PC-9 (cell line): ENCODE results near the gene TRIM6. TPM values are rescaled to one million over a fixed set of nuclear protein-coding genes. Genes with fewer than 3 reads are reported as not detected.

Experiments used
- BruUV-seq: library from RNA; stranded (reverse); fragments of 400-500 nt; replicated peaks from 2 replicates; lab custom pipeline; 2021; lab: Mats Ljungman, UMichigan
- CTCF ChIA-PET: fragments of 300-600 bp; sonication (Branson Sonifier 250); formaldehyde crosslinking; loops from one replicate; lab custom pipeline; 2022; ENCODE audit warnings: antibody characterized with exemption; lab: Charles Lee
- POLR2A ChIA-PET: fragments of 300-600 bp; sonication (Branson Sonifier 250); formaldehyde crosslinking; loops from one replicate; lab custom pipeline; 2022; ENCODE audit warnings: antibody characterized with exemption; ENCODE audit not compliant: unreplicated experiment; lab: Charles Lee
- DNase-seq, 2 experiments: peaks; one replicate each; pipeline versions ENCODE4 v3.0.0 to v3.0.0-alpha.2; 2015 to 2022; ENCODE audit warnings: mixed read lengths in 1 of 2
- H2AFZ ChIP-seq: fragments of 200-600 bp; sonication (generic); 2 replicates; pipeline ENCODE4 v1.8.1; 2017; ENCODE audit warnings: antibody characterized with exemption
- H3F3A ChIP-seq: fragments of 200-600 bp; sonication (generic); 2 replicates; pipeline ENCODE4 v1.8.1; 2017; ENCODE audit warnings: antibody characterized with exemption, mild to moderate bottlenecking, low read depth; ENCODE audit not compliant: insufficient read depth
- H3K27ac ChIP-seq: fragments of 200-600 bp; sonication (generic); 2 replicates; pipeline ENCODE4 v1.6.1; 2016; ENCODE audit warnings: mixed run types
- H3K27me3 ChIP-seq: fragments of 200-600 bp; sonication (generic); 2 replicates; pipeline ENCODE4 v1.6.1; 2016; ENCODE audit warnings: low read depth, mixed run types; ENCODE audit not compliant: insufficient read depth
- H3K36me3 ChIP-seq: fragments of 200-600 bp; sonication (generic); 2 replicates; pipeline ENCODE4 v1.6.1; 2016; ENCODE audit warnings: low read depth, mixed run types
- H3K4me1 ChIP-seq: fragments of 200-600 bp; sonication (generic); replicated peaks from 2 replicates; pipeline ENCODE4 v1.6.1; 2016; ENCODE audit warnings: mixed run types; ENCODE audit not compliant: insufficient read depth
- H3K4me2 ChIP-seq: fragments of 200-600 bp; sonication (generic); 2 replicates; pipeline ENCODE4 v1.6.1; 2017; ENCODE audit warnings: mixed run types
- H3K4me3 ChIP-seq: fragments of 200-600 bp; sonication (generic); 2 replicates; pipeline ENCODE4 v1.6.1; 2016; ENCODE audit warnings: mixed run types
- H3K79me2 ChIP-seq: fragments of 200-600 bp; sonication (generic); 2 replicates; pipeline ENCODE4 v1.6.1; 2017; ENCODE audit warnings: low read depth, mixed run types
- H3K9me2 ChIP-seq: fragments of 200-600 bp; sonication (generic); 2 replicates; pipeline ENCODE4 v1.8.1; 2017; ENCODE audit warnings: mild to moderate bottlenecking; ENCODE audit not compliant: insufficient read depth
- H3K9me3 ChIP-seq: fragments of 200-600 bp; sonication (generic); 2 replicates; pipeline ENCODE4 v1.8.1; 2016; ENCODE audit warnings: low read depth; ENCODE audit not compliant: insufficient read depth
- H4K20me1 ChIP-seq: fragments of 200-600 bp; sonication (generic); 2 replicates; pipeline ENCODE4 v1.8.1; 2017; ENCODE audit not compliant: insufficient read depth
- EZH2 ChIP-seq: fragments of 200-600 bp; sonication (generic); IDR thresholded peaks from 2 replicates; pipeline ENCODE4 v1.8.0; 2017; ENCODE audit warnings: antibody characterized with exemption, low read depth
- intact Hi-C: fragments of 100-400 bp; cut with micrococcal nuclease; formaldehyde crosslinking; loops from one replicate; pipeline ENCODE4 v1.10.0; 2022; ENCODE audit not compliant: unreplicated experiment
- total RNA-seq: library from RNA; stranded (reverse); gene quantifications from 2 replicates; pipeline ENCODE4 v1.2.3, GENCODE V29; 2021
- TF ChIP-seq, protein P1 (sequence below): fragments of 200-600 bp; sonication (generic); conservative IDR thresholded peaks from 2 replicates; pipeline ENCODE4 v1.6.1; 2017; ENCODE audit warnings: mixed run types, antibody characterized with exemption, mild to moderate bottlenecking, moderate library complexity

The TRIM6 gene
- total RNA-seq, 1 experiment from 2014 or later = 3.9 TPM

DNA sequence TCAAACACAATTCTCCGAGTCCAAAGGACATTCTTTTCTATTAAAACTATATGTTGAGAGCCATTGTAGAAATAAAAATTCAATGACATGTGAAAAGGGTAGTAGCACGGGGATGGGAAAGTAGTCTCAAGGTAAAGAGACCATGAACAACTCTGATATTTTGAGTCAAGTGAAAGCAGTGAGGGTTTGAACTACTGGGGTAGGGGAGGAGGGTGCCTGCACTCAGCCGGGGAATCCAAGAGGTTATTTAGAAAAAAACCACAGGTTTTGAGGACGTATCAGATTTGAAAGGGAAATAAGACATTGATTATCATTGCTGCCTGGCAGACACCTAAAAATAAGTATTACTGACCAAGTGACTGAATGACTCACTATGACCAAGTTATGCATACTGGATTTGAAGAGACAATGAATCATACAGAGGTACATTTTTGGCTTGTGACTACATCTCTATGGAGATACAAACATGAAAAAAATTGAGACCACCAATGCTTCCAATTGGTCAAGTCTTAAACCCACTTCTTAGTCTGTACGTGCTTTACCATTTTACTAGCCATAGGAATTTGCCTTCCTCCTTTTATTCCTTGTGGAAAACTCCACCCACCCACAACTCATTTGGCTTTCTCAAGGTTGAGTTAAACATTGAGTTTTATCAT is 45.9 kb upstream of the TRIM6 start:
- Histone ChIP-seq H3K27me3 (no peaks in the 10 kb centered on the region), H3K4me2 (peak overlapping the region; percentile 32; the same call in 1 of the 2 replicates), H3K4me1 (peaks cover 13% of the 10 kb centered on the region; the same call in 1 of the 2 replicates), H3K36me3 (no peaks in the 10 kb centered on the region), H3K4me3 (no peak overlapping the region), H3K27ac (no peak overlapping the region), H3K79me2 (no peaks in the 10 kb centered on the region), H3K9me3 (no peaks in the 10 kb centered on the region), H4K20me1 (no peaks in the 10 kb centered on the region), H3F3A (no peaks in the 10 kb centered on the region), H2AFZ (no peak overlapping the region), H3K9me2 (no peaks in the 10 kb centered on the region)
- ChIA-PET POLR2A (no interaction called here), CTCF (no interaction called here)
- TF ChIP-seq, protein P1, sequence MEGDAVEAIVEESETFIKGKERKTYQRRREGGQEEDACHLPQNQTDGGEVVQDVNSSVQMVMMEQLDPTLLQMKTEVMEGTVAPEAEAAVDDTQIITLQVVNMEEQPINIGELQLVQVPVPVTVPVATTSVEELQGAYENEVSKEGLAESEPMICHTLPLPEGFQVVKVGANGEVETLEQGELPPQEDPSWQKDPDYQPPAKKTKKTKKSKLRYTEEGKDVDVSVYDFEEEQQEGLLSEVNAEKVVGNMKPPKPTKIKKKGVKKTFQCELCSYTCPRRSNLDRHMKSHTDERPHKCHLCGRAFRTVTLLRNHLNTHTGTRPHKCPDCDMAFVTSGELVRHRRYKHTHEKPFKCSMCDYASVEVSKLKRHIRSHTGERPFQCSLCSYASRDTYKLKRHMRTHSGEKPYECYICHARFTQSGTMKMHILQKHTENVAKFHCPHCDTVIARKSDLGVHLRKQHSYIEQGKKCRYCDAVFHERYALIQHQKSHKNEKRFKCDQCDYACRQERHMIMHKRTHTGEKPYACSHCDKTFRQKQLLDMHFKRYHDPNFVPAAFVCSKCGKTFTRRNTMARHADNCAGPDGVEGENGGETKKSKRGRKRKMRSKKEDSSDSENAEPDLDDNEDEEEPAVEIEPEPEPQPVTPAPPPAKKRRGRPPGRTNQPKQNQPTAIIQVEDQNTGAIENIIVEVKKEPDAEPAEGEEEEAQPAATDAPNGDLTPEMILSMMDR = no peak
- no peak for TF ChIP-seq EZH2
- peak in 1 of 2 experiments; percentile 71 for DNase-seq
- BruUV-seq = no TSS peak
- intact Hi-C loops = no loop called here

DNA sequence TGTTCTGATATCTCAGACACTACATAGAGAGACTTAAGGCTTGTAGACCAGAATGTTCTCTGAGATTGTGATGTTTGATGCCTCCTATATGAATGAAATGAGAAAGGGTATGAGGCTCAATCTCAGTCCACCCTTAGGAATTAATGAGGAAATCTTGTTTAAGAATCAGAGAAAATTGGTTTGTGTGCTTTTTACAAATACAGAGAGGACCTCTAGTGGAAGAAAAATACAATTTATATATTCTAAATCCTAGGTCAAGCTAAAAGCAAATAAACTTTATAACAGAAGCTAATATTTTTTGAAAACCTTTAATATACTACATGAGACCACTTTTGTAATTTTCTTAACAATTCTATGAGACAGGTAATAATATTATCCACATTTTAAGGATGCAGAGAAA is 43.1 kb upstream of the TRIM6 start:
- no peak overlapping the region for H3K27ac ChIP-seq
- H3K9me2 ChIP-seq = no peaks in the 10 kb centered on the region
- TF ChIP-seq, protein P1 = peak; percentile 34; the same call in 1 of the 2 replicates
- no peak for TF ChIP-seq EZH2
- ChIA-PET CTCF (no interaction called here), POLR2A (no interaction called here)
- H3F3A ChIP-seq = no peaks in the 10 kb centered on the region
- no peaks in the 10 kb centered on the region for H3K79me2 ChIP-seq
- H3K4me2 ChIP-seq = no peak overlapping the region
- no peaks in the 10 kb centered on the region for H3K36me3 ChIP-seq
- no peaks in the 10 kb centered on the region for H4K20me1 ChIP-seq
- H3K4me1 ChIP-seq = peaks cover 13% of the 10 kb centered on the region; the same call in 1 of the 2 replicates
- H3K9me3 ChIP-seq = no peaks in the 10 kb centered on the region
- DNase-seq = no peak
- no peak overlapping the region for H2AFZ ChIP-seq
- intact Hi-C loops = no loop called here
- H3K27me3 ChIP-seq = no peaks in the 10 kb centered on the region
- no TSS peak for BruUV-seq
- no peak overlapping the region for H3K4me3 ChIP-seq

DNA sequence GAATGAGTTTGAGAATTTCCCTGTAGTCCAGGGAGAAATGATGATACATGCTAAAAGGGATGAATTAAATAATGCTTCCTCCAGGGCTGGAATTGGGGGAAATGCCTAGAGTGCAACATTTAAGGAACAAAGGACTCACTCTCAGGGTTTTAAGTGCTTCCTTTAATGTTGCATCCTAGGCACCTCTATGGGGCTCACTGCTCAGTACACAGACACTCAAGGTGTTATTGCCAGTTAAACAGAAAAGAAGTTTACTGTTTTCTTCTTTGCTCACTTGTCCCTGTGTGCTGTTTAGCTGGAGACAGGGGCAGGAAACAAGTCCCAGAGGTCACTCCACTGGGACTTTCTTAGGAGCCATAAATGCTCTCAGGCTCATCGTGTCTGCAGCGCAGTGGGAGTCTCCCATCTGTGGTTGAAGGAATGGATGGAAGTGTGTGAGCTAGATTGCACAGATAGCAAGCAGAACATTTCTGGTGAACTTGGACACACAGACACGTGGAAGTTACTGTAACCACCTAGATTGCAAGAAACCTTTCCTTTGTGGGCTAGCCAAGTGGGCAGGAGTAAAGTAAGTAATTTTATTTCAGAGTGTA is 39.7 kb upstream of the TRIM6 start:
- Histone ChIP-seq H3K27me3 (no peaks in the 10 kb centered on the region), H3K9me2 (no peaks in the 10 kb centered on the region), H3K27ac (no peak overlapping the region), H3K36me3 (no peaks in the 10 kb centered on the region), H3K4me2 (no peak overlapping the region), H3K79me2 (no peaks in the 10 kb centered on the region), H2AFZ (no peak overlapping the region), H3F3A (no peaks in the 10 kb centered on the region), H4K20me1 (no peaks in the 10 kb centered on the region), H3K9me3 (no peaks in the 10 kb centered on the region), H3K4me3 (no peak overlapping the region), H3K4me1 (no peaks in the 10 kb centered on the region)
- ChIA-PET POLR2A (no interaction called here), CTCF (interaction anchor here (0.5 kb wide), 1 partner anchor 155 kb away, joined by 3 read pairs; no protein-coding TSS in a partner anchor)
- intact Hi-C loops = no loop called here
- no peak for DNase-seq
- no TSS peak for BruUV-seq
- TF ChIP-seq EZH2 = no peak
- TF ChIP-seq, protein P1 = no peak
